ENCODE measurements around the gene CCM2. TPM values are rescaled to one million over a fixed set of nuclear protein-coding genes. Genes with fewer than 3 reads are reported as not detected.

The CCM2 gene
- total and polyA plus RNA-seq, 9 donors = 16.2 to 34.6 (median 23.1) TPM

DNA sequence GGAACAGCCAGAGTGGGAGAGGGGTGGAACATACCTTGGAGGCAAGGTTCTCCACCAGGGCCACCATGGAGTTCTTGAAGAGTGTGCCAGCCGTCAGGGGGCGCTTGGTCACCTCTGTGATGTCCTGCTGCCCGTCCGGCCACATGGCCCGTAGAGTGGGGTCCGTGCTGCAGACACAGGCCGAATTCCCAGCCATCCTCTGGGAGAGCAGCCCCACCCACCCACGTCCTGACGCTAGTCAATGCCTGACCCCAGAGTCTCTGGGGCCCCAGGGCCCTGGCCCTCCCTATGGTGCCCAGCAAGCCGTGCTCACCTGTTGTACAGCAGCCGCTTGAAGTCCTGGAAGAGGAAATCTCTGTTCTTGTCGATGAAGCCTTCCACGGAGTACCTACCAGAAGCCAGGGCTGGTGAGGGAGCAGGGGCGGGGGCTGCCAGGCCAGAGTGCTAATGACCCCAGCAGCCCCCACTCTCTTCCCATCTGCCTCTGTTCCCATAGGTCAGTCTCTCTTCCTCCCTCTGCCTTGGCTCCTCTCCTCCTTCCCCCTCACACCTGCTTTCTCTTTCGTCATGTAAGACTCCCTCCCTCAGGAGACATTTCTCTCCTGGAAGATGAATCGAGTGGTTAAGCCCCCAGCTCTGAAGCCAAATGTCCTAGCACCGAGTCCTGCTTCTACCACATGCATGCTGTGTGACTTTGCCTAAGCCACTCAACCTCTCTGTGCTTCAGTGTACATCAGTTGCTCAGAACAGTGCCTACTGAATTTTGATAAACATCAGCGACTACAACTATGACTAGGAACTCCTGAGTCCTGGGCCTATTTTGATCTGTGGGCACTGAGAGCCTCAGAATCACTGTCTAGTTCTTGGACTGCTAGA, 32.2 kb upstream of the CCM2 start:
- intact Hi-C loops (cut with DNase I) = loop anchor here in 1 of 4 donors (10.0 kb wide), 1 partner anchor 147 kb away; the partner anchor contains the start of gene TBRG4
- WGBS, 3 donors = 53 to 77% (median 67%) methylated on average over 16 to 18 of the region's 18 CpGs
- H3K4me1 ChIP-seq (ENCODE audit: insufficient read depth) = peaks cover 2% of the 10 kb centered on the region
- H3K4me3 ChIP-seq = no peak overlapping the region
- DNase-seq = peak in 2 of 5 donors; percentile 16 to 33
- no peaks in the 10 kb centered on the region for H3K27me3 ChIP-seq
- TF ChIP-seq CTCF (IDR thresholded peaks at IDR 0.05) (no peak), POLR2A (IDR thresholded peaks at IDR 0.05) (no peak), EP300 (IDR thresholded peaks at IDR 0.05) (no peak)
- H3K36me3 ChIP-seq = no peaks in the 10 kb centered on the region
- H3K9me3 ChIP-seq = no peaks in the 10 kb centered on the region
- no peak overlapping the region for H3K27ac ChIP-seq

DNA sequence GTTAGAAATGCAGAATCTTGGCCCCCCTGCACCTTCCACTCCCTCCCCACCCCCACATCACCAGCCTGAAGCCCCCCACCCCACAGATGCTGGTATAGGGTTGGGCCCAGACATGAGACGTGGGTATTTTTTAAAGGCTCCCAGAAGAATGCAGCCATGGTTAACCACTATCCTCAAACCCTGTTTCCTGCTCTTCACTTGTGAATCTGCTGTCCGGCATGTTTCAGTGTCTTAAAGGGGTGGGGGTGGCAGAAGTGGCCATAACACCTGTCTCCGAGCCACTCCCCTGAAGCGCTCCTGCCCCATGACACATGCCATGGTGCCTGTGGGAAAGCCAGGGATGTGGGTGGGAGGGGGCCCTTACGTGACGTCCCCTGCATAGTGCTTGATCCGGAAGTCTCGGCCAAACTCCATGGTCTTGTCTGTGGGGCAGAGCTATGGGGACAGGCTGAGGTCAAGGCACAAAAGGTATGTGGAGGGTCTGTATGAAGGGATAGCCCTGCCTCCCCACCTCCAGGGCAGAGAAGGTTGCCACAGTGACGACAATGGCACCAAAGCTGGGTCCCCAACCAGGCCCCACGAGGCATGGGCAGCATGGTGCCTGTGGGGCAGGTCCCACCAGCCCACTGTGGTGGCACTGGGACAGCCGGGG, 30.8 kb upstream of the CCM2 start:
- DNase-seq = peak in 2 of 5 donors; percentile 10 to 25
- Histone ChIP-seq H3K27ac (no peak overlapping the region), H3K4me3 (no peak overlapping the region), H3K4me1 (ENCODE audit: insufficient read depth) (no peaks in the 10 kb centered on the region), H3K27me3 (no peaks in the 10 kb centered on the region), H3K9me3 (no peaks in the 10 kb centered on the region), H3K36me3 (no peaks in the 10 kb centered on the region)
- no peak for TF ChIP-seq EP300 (IDR thresholded peaks at IDR 0.05)
- TF ChIP-seq POLR2A (IDR thresholded peaks at IDR 0.05) = no peak
- no peak for TF ChIP-seq CTCF (IDR thresholded peaks at IDR 0.05)
- intact Hi-C loops (cut with DNase I) = loop anchor here in 1 of 4 donors (10.0 kb wide), 1 partner anchor 146 kb away; the partner anchor contains the start of gene TBRG4
- 91 to 93% (median 92%) methylated on average over 11 of the region's 11 CpGs for WGBS, 3 donors

- no peaks in the 10 kb centered on the region for H3K4me1 ChIP-seq (ENCODE audit: insufficient read depth)
- no peaks in the 10 kb centered on the region for H3K27me3 ChIP-seq
- H3K4me3 ChIP-seq = no peak overlapping the region
- TF ChIP-seq CTCF (IDR thresholded peaks at IDR 0.05) (no peak), EP300 (IDR thresholded peaks at IDR 0.05) (no peak), POLR2A (IDR thresholded peaks at IDR 0.05) (no peak)
- H3K27ac ChIP-seq = no peak overlapping the region
- intact Hi-C loops (cut with DNase I) = loop anchor here in 1 of 4 donors (10.0 kb wide), 1 partner anchor 145 kb away; the partner anchor contains the start of gene TBRG4
- no peaks in the 10 kb centered on the region for H3K36me3 ChIP-seq
- no peaks in the 10 kb centered on the region for H3K9me3 ChIP-seq
- DNase-seq = peak in 2 of 5 donors; percentile 12 to 14
- WGBS, 3 donors = 75 to 80% (median 76%) methylated on average over 21 of the region's 21 CpGs
Observed at GRCh38 chr7:44969701-44970522, 30.1 kb upstream of the CCM2 start.

DNA sequence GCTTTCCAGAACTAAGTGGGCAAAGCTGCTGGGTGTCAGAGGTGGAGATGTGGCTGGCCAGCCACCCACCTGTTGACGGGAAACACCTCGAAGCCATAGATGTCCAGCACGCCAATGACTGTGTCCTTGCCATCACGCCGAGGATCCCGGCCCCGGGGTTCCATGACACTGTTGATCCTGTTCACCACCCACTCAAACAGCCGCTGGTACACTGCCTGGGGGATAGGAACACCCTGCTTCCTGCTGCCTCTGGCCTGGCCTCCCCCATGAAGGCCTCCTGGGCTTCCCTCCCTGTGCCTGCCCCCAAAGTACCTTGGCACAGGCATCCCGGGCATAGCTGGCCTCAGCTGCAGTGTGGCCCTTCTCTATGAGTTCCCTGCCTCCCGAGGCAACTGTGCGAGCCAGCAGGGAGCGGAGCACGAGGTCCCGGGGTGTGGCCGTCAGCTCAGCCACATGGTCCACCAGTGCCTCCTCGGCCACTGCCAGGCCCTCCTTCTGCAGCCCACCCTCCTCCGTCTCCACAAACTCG, 29.4 kb upstream of the CCM2 start:
- 80 to 85% (median 82%) methylated on average over 18 of the region's 18 CpGs for WGBS, 3 donors
- Histone ChIP-seq H3K4me3 (no peak overlapping the region), H3K27ac (no peak overlapping the region), H3K9me3 (no peaks in the 10 kb centered on the region), H3K36me3 (no peaks in the 10 kb centered on the region), H3K4me1 (ENCODE audit: insufficient read depth) (no peaks in the 10 kb centered on the region), H3K27me3 (no peaks in the 10 kb centered on the region)
- TF ChIP-seq CTCF (IDR thresholded peaks at IDR 0.05) (no peak), EP300 (IDR thresholded peaks at IDR 0.05) (no peak), POLR2A (IDR thresholded peaks at IDR 0.05) (no peak)
- intact Hi-C loops (cut with DNase I) = no loop called here
- DNase-seq = no peak

All from ovary (tissue), 9 donors.